ENCODE measurements around the gene MPLKIP.

- TF ChIP-seq CTCF (conservative IDR thresholded peaks at IDR 0.05 in 1 of 2, IDR thresholded peaks at IDR 0.05 in 1 of 2; ENCODE audit: low read depth in 1 of 2, low read length in 2 of 2) (no peak), EZH2 (IDR thresholded peaks at IDR 0.05; ENCODE audit: low read length, missing control alignments) (no peak)
These were observed 28.1 kb upstream of the MPLKIP start for GRCh38 chr7:40162516-40162915.

All from fibroblast of lung (primary cell).